Uterus (tissue), 2 donors: ENCODE results near the gene NDUFB1.

ENCODE experiments used
- CTCF ChIP-seq, 4 experiments: fragments of 200-600 bp in 2 of 4; fragments of 450-650 bp in 2 of 4; sonication (generic) in 2 of 4; IDR thresholded peaks; one replicate each; pipeline ENCODE4 v1.5.1; 2016 to 2019; ENCODE audit warnings: antibody characterized with exemption in 4 of 4, mild to moderate bottlenecking in 2 of 4, moderate library complexity in 1 of 4
- POLR2A ChIP-seq, 2 donors: fragments of 450-650 bp; IDR thresholded peaks; one replicate each; pipeline ENCODE4 v1.6.1; 2016; ENCODE audit warnings: antibody characterized with exemption in 2 of 2, mild to moderate bottlenecking in 1 of 2, moderate library complexity in 1 of 2

- TF ChIP-seq CTCF (IDR thresholded peaks at IDR 0.05) = no peak
- TF ChIP-seq POLR2A (IDR thresholded peaks at IDR 0.05) = no peak
Measured at GRCh38 chr14:92144708-92145107, 23.2 kb upstream of the NDUFB1 start.
